GM19438 (cell line): ENCODE data around the gene KBTBD8.
A peak's percentile ranks its signal among the peaks of the same experiment; 100 is the strongest.

Experiments
- ATAC-seq: cut with Tn5 transposase; IDR thresholded peaks from one replicate; pipeline ENCODE4 v1.9.1; 2021; ENCODE audit warnings: low read depth; ENCODE audit not compliant: unreplicated experiment

KBTBD8 gene

DNA sequence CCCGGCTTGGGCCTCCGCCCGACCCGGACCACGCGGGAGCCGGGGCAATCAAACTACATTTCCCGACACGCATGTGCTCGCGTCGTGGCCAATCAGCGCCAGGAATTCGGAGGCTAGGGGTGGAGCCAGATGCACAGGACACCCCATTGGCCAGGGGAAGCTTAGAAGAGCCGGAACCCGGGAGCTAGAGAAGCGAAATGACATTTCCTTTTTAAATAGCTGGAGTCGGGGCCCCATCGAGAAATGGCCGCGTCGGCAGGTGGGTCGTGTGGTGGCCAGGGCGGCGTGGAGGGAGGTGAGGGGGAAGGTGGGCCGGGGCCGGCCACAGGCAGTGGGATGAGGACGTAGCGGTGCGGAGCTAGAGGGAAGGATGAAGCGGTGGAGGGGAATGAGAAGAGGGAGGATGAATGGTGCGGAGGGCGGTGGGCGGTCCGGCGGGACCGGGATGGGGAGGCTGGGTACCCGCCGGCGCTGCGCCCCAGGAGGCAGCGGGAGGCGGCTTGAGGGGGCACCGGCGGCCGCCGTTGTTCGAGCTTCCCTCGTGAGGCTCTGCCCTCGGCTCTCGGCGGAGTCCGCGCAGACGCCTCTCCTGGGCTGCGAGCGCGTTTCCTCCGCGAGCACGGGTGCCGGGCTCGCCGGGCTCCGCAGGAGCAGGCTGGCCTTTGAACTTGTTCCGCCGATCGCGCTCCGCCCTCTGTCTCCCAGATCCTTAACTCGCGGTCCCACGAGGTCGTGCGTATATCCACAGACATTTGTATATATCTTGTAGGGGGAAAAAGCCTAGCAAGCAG, at the start of gene KBTBD8:
TSS of gene KBTBD8 (plus strand) at position 195 of the 791 bp plus-strand sequence. CDS start at position 244, 49 bp downstream.
- ATAC-seq = peak; percentile 89

- no peak for ATAC-seq
Observed at GRCh38 chr3:66948838-66949237, 49.3 kb upstream of the KBTBD8 start.

DNA sequence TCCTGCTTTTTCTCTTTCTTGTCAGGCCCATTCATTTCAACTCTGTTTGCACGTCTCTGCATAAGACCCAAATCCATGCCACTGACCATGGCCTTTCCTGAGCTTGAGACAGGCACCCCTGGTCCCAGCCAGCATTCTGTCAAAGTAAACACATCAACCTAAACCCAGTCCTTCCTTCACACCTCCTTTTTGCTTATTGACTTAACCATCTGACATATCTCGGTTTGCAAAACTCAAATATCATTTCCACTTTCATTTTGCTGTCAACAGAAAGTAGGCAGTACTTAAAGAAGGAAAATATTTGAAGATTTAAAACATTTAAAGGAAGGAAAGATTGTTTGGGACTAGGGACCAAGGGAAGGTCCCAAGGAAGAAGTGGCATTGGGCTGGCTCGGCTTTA, 48.2 kb upstream of the KBTBD8 start:
- no peak for ATAC-seq

DNA sequence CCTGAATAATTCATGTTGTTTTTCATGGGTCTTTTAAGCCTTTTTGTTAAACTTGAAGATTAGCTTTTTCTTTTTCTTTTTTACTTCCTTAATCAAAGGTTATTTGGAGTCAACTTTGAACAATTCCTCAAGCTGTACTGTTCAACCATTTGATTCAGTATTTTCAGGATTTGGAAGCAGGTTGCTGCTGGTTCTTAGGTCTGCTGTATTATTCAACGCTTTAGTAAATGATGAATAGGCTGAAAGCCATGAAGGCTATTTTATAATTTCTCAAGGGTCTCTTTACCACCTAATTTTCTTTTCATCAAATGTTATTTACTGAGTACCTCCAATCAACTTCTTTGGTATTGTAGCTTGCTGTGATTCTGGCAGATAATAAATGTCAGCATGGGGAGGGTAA, 45.8 kb upstream of the KBTBD8 start:
- ATAC-seq = no peak

DNA sequence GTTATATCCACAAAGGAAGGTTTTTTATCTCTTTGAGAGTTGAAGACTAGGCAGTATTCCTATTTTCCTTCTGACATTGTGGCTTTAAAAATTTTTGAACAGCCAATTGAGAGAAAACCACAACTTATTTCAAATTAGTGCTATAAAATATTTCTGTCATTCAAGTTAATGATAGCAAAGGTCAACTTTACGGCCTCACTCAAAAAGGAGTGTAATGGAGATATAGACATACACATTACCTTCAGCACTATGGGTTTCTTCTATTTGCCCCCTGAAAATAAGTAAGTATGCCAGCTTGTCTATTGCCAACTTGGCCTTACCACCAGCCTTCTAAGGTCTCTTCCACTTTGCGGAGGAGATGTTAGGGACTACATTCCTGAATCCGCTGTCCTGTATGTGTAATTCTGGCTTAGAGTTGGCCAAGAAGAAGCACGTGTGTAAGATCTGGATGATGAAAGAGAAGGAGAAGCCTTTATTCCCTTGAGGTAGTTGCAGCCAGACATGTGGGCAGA, 44.1 kb upstream of the KBTBD8 start:
- no peak for ATAC-seq

- no peak for ATAC-seq
Observed at GRCh38 chr3:66956742-66957141, 41.4 kb upstream of the KBTBD8 start.

GRCh38 chr3:66957367-66957766, 40.7 kb upstream of the KBTBD8 start:
- ATAC-seq = no peak

DNA sequence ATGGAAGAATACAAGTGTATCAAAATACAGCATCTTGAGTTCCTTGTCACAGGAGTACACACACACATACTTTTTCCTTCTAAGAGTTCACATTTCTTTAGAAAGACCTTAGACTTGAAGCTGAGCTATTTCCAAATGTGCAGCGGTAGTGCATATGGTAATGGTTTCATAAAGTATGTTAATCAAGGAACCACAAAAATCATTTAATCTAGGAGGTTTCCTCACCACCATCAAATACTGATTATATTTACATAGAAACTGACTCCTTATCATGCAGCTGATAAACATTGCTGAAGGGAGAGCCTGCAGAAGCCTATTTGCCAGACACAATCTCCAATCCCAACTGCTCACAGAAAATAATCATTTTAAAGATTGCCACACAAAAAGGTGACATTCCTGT, 40.0 kb upstream of the KBTBD8 start:
- no peak for ATAC-seq

DNA sequence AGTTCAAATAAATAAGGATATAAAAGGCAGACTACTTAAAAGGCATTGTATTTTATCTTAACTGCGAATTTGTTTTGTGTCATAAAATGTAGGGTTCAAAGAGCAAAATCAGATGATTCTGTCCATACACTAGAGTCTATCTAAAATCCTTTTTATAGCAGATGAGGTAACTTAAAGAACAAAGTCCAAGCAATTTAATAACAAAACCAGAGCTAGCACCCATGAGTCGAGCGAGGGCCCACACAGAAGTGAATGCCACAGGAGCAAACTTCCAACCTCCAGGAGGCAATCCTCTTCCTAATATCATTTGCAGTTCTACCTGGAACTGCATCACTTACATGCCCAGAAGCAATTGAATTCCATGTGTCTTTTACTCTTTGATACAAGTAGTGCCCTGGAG, 35.4 kb upstream of the KBTBD8 start:
- no peak for ATAC-seq

- no peak for ATAC-seq
Observed at GRCh38 chr3:66971245-66971644, 26.9 kb upstream of the KBTBD8 start.

GRCh38 chr3:66971891-66972551, 26.1 kb upstream of the KBTBD8 start:
- peak; percentile 100 for ATAC-seq

DNA sequence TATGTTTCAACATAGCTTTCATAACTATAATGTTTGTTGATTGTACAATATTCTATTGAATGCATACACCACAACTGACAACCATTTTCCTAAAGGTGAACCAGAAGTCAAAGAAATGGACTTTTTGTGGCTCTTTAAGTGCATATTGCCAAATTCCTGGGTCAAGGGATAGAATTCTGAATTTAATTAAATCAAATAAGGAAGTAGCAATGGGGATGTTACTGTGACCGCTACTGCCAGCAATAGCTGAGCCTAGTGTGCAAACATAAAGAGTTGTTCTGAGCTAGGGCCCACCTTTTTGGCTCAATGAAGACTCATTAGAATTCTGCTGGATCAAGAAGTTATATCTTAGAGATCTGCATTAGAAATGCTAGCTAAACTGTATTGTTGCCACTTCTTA, 17.3 kb upstream of the KBTBD8 start:
- no peak for ATAC-seq

- no peak for ATAC-seq
Observed at GRCh38 chr3:66983101-66983500, 15.0 kb upstream of the KBTBD8 start.

DNA sequence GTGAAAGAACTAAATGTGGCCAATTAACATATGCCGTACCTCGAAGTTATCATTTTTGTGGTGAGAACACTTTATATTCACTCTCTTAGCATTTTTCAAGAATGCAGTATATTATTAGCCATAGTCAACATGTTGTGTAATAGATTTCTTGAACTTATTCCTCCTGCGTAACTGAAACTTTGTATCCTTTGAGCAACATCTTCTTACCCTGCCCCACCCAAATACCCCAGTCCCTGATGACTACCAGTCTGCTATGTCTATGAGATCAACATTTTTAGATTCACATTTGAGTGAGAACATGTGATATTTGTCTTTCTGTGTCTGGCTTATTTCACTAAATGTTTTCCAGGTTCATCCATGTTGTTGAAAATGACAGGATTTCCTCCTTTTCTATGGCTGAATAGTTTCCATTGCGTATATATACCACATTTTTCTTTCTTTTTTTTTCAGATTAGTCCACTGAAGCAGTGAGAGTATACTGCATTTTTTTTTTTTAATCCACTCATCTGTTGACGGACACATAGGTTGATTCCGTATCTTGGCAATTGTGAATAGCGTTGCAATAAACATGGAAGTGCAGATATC, 12.7 kb upstream of the KBTBD8 start:
- ATAC-seq = no peak

GRCh38 chr3:66986406-66986805, 11.7 kb upstream of the KBTBD8 start:
- ATAC-seq = no peak

DNA sequence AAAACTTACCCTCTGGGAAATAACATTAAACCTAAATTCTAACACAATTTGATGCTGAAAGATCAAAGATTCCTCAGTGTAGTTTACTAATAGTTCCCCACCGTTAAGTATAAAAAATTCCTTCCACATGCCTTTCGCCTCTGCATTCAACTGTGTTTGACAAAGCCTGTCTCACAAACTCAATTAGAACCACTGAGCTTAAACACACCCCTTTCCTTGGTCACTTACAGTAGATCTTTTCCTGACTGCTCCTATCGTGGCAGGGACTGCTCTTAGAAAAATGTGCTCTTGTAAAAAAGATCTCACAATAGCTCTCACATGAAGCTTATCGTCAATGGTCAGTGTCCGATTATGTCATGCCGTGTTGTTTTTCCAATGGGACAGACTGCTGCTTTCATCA, 8.9 kb upstream of the KBTBD8 start:
- ATAC-seq = no peak

GRCh38 chr3:66989860-66990696, 8.0 kb upstream of the KBTBD8 start:
- ATAC-seq = peak; percentile 82

GRCh38 chr3:66991459-66991858, 6.6 kb upstream of the KBTBD8 start:
- ATAC-seq = no peak

DNA sequence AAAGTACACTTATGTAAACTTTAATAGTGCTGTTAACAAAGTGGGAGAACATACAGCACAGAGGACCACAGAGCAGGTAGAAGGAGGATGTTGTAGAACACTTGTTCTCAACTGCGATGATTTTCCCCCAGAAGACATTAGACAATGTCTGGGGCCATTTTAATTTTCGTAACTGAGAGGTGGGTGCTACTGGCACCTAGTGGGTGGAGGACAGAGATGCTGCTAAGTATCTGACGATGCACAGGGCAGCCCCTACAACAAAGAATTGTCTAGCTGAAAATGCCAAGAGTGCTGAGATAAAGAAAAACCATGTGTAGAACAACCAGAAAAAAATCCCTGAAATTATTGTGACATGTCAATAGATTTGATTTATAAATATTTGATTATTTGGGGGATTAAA, 5.0 kb upstream of the KBTBD8 start:
- ATAC-seq = no peak

- ATAC-seq = no peak
Observed at GRCh38 chr3:66994588-66994987, 3.5 kb upstream of the KBTBD8 start.

- no peak for ATAC-seq
Observed at GRCh38 chr3:66996696-66997095, 1.4 kb upstream of the KBTBD8 start.
